Measurements from ENCODE around the gene PARP14.

DNA sequence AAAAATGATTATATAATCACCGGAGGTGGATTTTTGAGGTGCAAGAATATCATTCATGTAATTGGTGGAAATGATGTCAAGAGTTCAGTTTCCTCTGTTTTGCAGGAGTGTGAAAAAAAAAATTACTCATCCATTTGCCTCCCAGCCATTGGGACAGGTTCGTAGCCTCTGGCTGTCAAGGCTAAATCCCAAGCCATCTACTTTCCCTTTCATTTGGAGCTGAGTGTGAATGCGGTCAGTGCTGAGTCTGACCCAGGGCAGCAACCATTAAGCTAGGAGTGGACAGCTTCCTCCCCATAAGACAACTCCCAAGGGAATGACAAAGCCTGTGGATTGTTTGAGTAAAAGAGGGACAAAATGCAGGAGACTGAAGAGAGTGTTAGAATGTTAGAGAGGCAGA is 33.6 kb downstream of the PARP14 start:
- no peak for TF ChIP-seq CTCF (IDR thresholded peaks at IDR 0.05)
- no peak for TF ChIP-seq POLR2AphosphoS5 (IDR thresholded peaks at IDR 0.05; ENCODE audit: low read depth, low read length)

All from Panc1 (cell line).